Aorta (tissue), 5 donors: ENCODE data around the gene TP53BP1. TPM values are rescaled to one million over a fixed set of nuclear protein-coding genes. Genes with fewer than 3 reads are reported as not detected.
A peak's percentile ranks its signal among the peaks of the same experiment; 100 is the strongest.

ENCODE experiments used
- ATAC-seq: fragments of 200-7000 bp; cut with Tn5 transposase; one replicate; pipeline ENCODE4 v1.9.1; 2022; ENCODE audit warnings: moderate library complexity; ENCODE audit not compliant: low FRiP score
- DNase-seq, 2 donors: peaks; one replicate each; pipeline ENCODE4 v3.0.0-alpha.2; 2020
- H3K27ac ChIP-seq, 2 donors: one replicate each; pipeline ENCODE4 v1.5.1; 2013; ENCODE audit warnings: low read length in 2 of 2, mild to moderate bottlenecking in 2 of 2, moderate library complexity in 2 of 2, control low read depth in 1 of 2, inconsistent platforms in 1 of 2, low read depth in 1 of 2
- H3K27me3 ChIP-seq, 2 donors: one replicate each; pipeline ENCODE4 v1.6.1; 2013; ENCODE audit warnings: control low read depth in 1 of 2, low read length in 1 of 2, mild to moderate bottlenecking in 1 of 2, moderate library complexity in 1 of 2; ENCODE audit not compliant: insufficient read depth in 2 of 2, control insufficient read depth in 1 of 2
- H3K36me3 ChIP-seq, 2 donors: one replicate each; pipeline ENCODE4 v1.6.1; 2013; ENCODE audit warnings: control low read depth in 1 of 2, low read length in 1 of 2, mild to moderate bottlenecking in 1 of 2; ENCODE audit not compliant: insufficient read depth in 2 of 2, control insufficient read depth in 1 of 2
- H3K4me1 ChIP-seq, 2 donors: one replicate each; pipeline ENCODE4 v1.6.1; 2013; ENCODE audit warnings: low read length in 2 of 2, control low read depth in 1 of 2, mild to moderate bottlenecking in 1 of 2, moderate library complexity in 1 of 2; ENCODE audit not compliant: insufficient read depth in 2 of 2, control insufficient read depth in 1 of 2
- H3K4me3 ChIP-seq, 2 donors: one replicate each; pipeline ENCODE4 v1.5.1; 2013; ENCODE audit warnings: low read length in 2 of 2, control low read depth in 1 of 2, mild to moderate bottlenecking in 1 of 2
- H3K9me3 ChIP-seq: one replicate; pipeline ENCODE4 v1.6.1; 2013; ENCODE audit warnings: mild to moderate bottlenecking, low read length; ENCODE audit not compliant: control insufficient read depth
- WGBS, 2 donors: extraction: QIAGEN DNeasy Blood & Tissue Kit; methylation state at CpG; one replicate each; pipeline ENCODE4 v1.1.7; 2013; 5-methylcytosine and 5-hydroxymethylcytosine counted together
- intact Hi-C, 2 donors: fragments of 100-400 bp; cut with DNase I; formaldehyde crosslinking; loops; one replicate each; pipeline versions ENCODE4 v1.14.2 to v1.15.0; 2022
- polyA plus RNA-seq, 2 donors: library from polyadenylated mRNA; stranded (reverse); fragments of 200-250 nt; gene quantifications; one replicate each; pipeline ENCODE4 v1.2.3, GENCODE V29; 2013
- total RNA-seq, 2 donors: library from RNA; stranded (reverse); fragmentation: NEBNext Ultra II Directional; extraction: Animal tissue kit (Norgen Biotek cat#: 25700); gene quantifications; one replicate each; pipeline ENCODE4 v1.2.1, GENCODE V29; 2021
- donor health status: healthy with polysubstance abuse.
- donor health status: Bipolar disorder and iron deficiency.
- donor health status: DM: no; HTN: no; CAD: no.
- donor health status: DM: no; HTN: no; CAD: no.
- donor health status: DM: yes; HTN: yes; CAD: no.

Gene TP53BP1
- total and polyA plus RNA-seq, 4 donors = 3.4 to 63.2 (median 30.1) TPM

GRCh38 chr15:43523646-43524045 lies 30.7 kb upstream of the TP53BP1 start:
- 91 to 100% methylated on average over 7 of the region's 7 CpGs for WGBS, 2 donors
- ATAC-seq = no peak
- no peak for DNase-seq
- no peak overlapping the region for H3K4me3 ChIP-seq
- H3K27me3 ChIP-seq = no peaks in the 10 kb centered on the region
- H3K36me3 ChIP-seq = peaks cover 15 to 16% of the 10 kb centered on the region in 2 donors
- H3K9me3 ChIP-seq = peaks cover 17% of the 10 kb centered on the region
- no peaks in the 10 kb centered on the region for H3K4me1 ChIP-seq
- H3K27ac ChIP-seq = no peak overlapping the region
- intact Hi-C loops = no loop called here

- peaks cover 15 to 16% of the 10 kb centered on the region in 2 donors for H3K36me3 ChIP-seq
- intact Hi-C loops = no loop called here
- H3K4me3 ChIP-seq = no peak overlapping the region
- no peak overlapping the region for H3K27ac ChIP-seq
- no peaks in the 10 kb centered on the region for H3K4me1 ChIP-seq
- no peak for ATAC-seq
- no peaks in the 10 kb centered on the region for H3K27me3 ChIP-seq
- no peak for DNase-seq
- 90% methylated on average over 9 of the region's 9 CpGs for WGBS, 2 donors
- peaks cover 17% of the 10 kb centered on the region for H3K9me3 ChIP-seq
Measured at GRCh38 chr15:43522247-43522646, 29.3 kb upstream of the TP53BP1 start.

DNA sequence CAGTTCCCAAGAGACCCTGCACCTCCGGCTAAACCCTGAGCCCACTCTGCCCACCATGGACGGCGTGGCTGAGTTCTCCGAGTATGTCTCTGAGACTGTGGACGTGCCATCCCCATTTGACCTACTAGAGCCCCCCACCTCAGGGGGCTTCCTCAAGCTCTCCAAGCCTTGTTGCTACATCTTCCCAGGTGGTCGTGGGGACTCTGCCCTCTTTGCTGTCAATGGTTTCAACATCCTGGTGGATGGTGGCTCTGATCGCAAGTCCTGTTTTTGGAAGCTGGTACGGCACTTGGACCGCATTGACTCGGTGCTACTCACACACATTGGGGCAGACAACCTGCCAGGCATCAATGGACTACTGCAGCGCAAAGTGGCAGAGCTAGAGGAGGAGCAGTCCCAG lies 28.5 kb upstream of the TP53BP1 start:
- intact Hi-C loops = no loop called here
- H3K4me3 ChIP-seq = no peak overlapping the region
- WGBS, 2 donors = 96% methylated on average over 11 of the region's 11 CpGs
- no peak overlapping the region for H3K27ac ChIP-seq
- no peaks in the 10 kb centered on the region for H3K27me3 ChIP-seq
- H3K4me1 ChIP-seq = no peaks in the 10 kb centered on the region
- peaks cover 15 to 16% of the 10 kb centered on the region in 2 donors for H3K36me3 ChIP-seq
- ATAC-seq (no peak), DNase-seq (no peak)
- H3K9me3 ChIP-seq = peaks cover 17% of the 10 kb centered on the region

- intact Hi-C loops = no loop called here
- DNase-seq (no peak), ATAC-seq (no peak)
- no peaks in the 10 kb centered on the region for H3K27me3 ChIP-seq
- 92 to 93% methylated on average over 2 of the region's 2 CpGs for WGBS, 2 donors
- no peaks in the 10 kb centered on the region for H3K4me1 ChIP-seq
- H3K27ac ChIP-seq = no peak overlapping the region
- H3K36me3 ChIP-seq = peaks cover 15 to 16% of the 10 kb centered on the region in 2 donors
- peaks cover 15% of the 10 kb centered on the region for H3K9me3 ChIP-seq
- H3K4me3 ChIP-seq = no peak overlapping the region
Measured at GRCh38 chr15:43520138-43520537, 27.2 kb upstream of the TP53BP1 start.

- peaks cover 15 to 16% of the 10 kb centered on the region in 2 donors for H3K36me3 ChIP-seq
- no peak for DNase-seq
- H3K9me3 ChIP-seq = peaks cover 15% of the 10 kb centered on the region
- intact Hi-C loops = loop anchor here in 1 of 2 donors (10.0 kb wide), 1 partner anchor 74 kb away; no protein-coding TSS in a partner anchor
- no peaks in the 10 kb centered on the region for H3K4me1 ChIP-seq
- no peak overlapping the region for H3K27ac ChIP-seq
- ATAC-seq = no peak
- H3K27me3 ChIP-seq = no peaks in the 10 kb centered on the region
- H3K4me3 ChIP-seq = no peak overlapping the region
- 75 to 83% methylated on average over 2 of the region's 2 CpGs for WGBS, 2 donors
Measured at GRCh38 chr15:43519196-43519595, 26.2 kb upstream of the TP53BP1 start.

- Histone ChIP-seq H3K27ac (peak overlapping the region in 1 of 2 donors; percentile 1), H3K36me3 (peaks cover 13 to 16% of the 10 kb centered on the region in 2 donors), H3K9me3 (peaks cover 10% of the 10 kb centered on the region), H3K4me1 (no peaks in the 10 kb centered on the region), H3K4me3 (peak overlapping the region; percentile 44 to 80), H3K27me3 (no peaks in the 10 kb centered on the region)
- WGBS, 2 donors = 1% methylated on average over 18 of the region's 18 CpGs
- intact Hi-C loops = loop anchor here in 1 of 2 donors (10.0 kb wide), 1 partner anchor 73 kb away; no protein-coding TSS in a partner anchor
- ATAC-seq = peak; percentile 32
- DNase-seq = no peak
Measured at GRCh38 chr15:43518197-43518761, 25.3 kb upstream of the TP53BP1 start.

- DNase-seq (peak; percentile 69 to 85), ATAC-seq (peak; percentile 71)
- 0 to 1% methylated on average over 12 to 15 of the region's 15 CpGs for WGBS, 2 donors
- peaks cover 8% of the 10 kb centered on the region for H3K9me3 ChIP-seq
- peak within 1 kb of the TSS; percentile 44 to 80 for H3K4me3 ChIP-seq
- peak within 1 kb of the TSS in 1 of 2 donors; percentile 65 for H3K27ac ChIP-seq
- peaks cover 9 to 14% of the 10 kb centered on the region in 2 donors for H3K36me3 ChIP-seq
- intact Hi-C loops = loop anchor here (2.0 to 10.0 kb wide), 2 partner anchors 23 to 73 kb away; no protein-coding TSS in a partner anchor
- no peaks in the 10 kb centered on the region for H3K4me1 ChIP-seq
- no peaks in the 10 kb centered on the region for H3K27me3 ChIP-seq
Measured at GRCh38 chr15:43517354-43518196, 24.6 kb upstream of the TP53BP1 start, which contains the start of gene MAP1A. TSS of gene MAP1A (plus strand) at chr15:43517608. CDS start at chr15:43521474, 3,866 bp downstream.

GRCh38 chr15:43516801-43517353 lies 23.9 kb upstream of the TP53BP1 start:
- intact Hi-C loops = loop anchor here (2.0 to 10.0 kb wide), 2 partner anchors 22 to 72 kb away; no protein-coding TSS in a partner anchor
- Histone ChIP-seq H3K27me3 (no peaks in the 10 kb centered on the region), H3K27ac (peak overlapping the region in 1 of 2 donors; percentile 65), H3K9me3 (peaks cover 5% of the 10 kb centered on the region), H3K36me3 (peaks cover 8% of the 10 kb centered on the region in 2 donors), H3K4me3 (peak overlapping the region; percentile 6 to 80), H3K4me1 (no peaks in the 10 kb centered on the region)
- ATAC-seq (peak; percentile 44), DNase-seq (no peak)
- WGBS, 2 donors = 5 to 7% methylated on average over 4 of the region's 4 CpGs
